HEK293 (cell line): ENCODE results near the gene RGS19.
A peak's percentile ranks its signal among the peaks of the same experiment; 100 is the strongest.

Source experiments
- BCL11B ChIP-seq: fragments of 450-650 bp; formaldehyde crosslinking; IDR thresholded peaks from 2 replicates; pipeline ENCODE4 v1.5.1; 2016; ENCODE audit warnings: low read depth, missing biosample characterization, missing genetic modification characterization
- GLIS2 ChIP-seq: fragments of 450-650 bp; formaldehyde crosslinking; IDR thresholded peaks from 2 replicates; pipeline ENCODE4 v1.5.1; 2016; ENCODE audit warnings: missing biosample characterization, missing genetic modification characterization
- KLF9 ChIP-seq: fragments of 450-650 bp; formaldehyde crosslinking; IDR thresholded peaks from 2 replicates; pipeline ENCODE4 v1.5.1; 2016; ENCODE audit warnings: missing biosample characterization, missing genetic modification characterization, low read depth
- MYNN ChIP-seq: fragments of 450-650 bp; formaldehyde crosslinking; IDR thresholded peaks from 2 replicates; pipeline ENCODE4 v1.5.1; 2016; ENCODE audit warnings: missing biosample characterization, missing genetic modification characterization, borderline replicate concordance
- SCRT2 ChIP-seq: fragments of 450-650 bp; formaldehyde crosslinking; IDR thresholded peaks from 2 replicates; pipeline ENCODE4 v1.5.1; 2016; ENCODE audit warnings: missing biosample characterization, missing genetic modification characterization
- SETDB1 ChIP-seq: IDR thresholded peaks from one replicate; pipeline ENCODE4 v1.6.1; 2017; ENCODE audit warnings: mild to moderate bottlenecking, low read length, moderate library complexity, mixed read lengths; ENCODE audit not compliant: insufficient read length
- SP2 ChIP-seq: fragments of 450-650 bp; formaldehyde crosslinking; IDR thresholded peaks from 2 replicates; pipeline ENCODE4 v1.5.1; 2016; ENCODE audit warnings: missing biosample characterization, missing genetic modification characterization
- WT1 ChIP-seq: fragments of 450-650 bp; formaldehyde crosslinking; IDR thresholded peaks from 2 replicates; pipeline ENCODE4 v1.5.1; 2016; ENCODE audit warnings: missing biosample characterization, missing genetic modification characterization
- ZBTB21 ChIP-seq: fragments of 450-650 bp; formaldehyde crosslinking; IDR thresholded peaks from 2 replicates; pipeline ENCODE4 v1.5.1; 2017; ENCODE audit warnings: missing biosample characterization, missing genetic modification characterization
- ZBTB7A ChIP-seq: fragments of 450-650 bp; formaldehyde crosslinking; IDR thresholded peaks from 2 replicates; pipeline ENCODE4 v1.5.1; 2016; ENCODE audit warnings: low read depth, missing biosample characterization, missing genetic modification characterization
- ZNF114 ChIP-seq: fragments of 450-650 bp; formaldehyde crosslinking; IDR thresholded peaks from 2 replicates; pipeline ENCODE4 v1.5.0; 2017; ENCODE audit warnings: missing biosample characterization, missing genetic modification characterization
- ZNF146 ChIP-seq: fragments of 450-650 bp; formaldehyde crosslinking; IDR thresholded peaks from 2 replicates; pipeline ENCODE4 v1.5.1; 2016; ENCODE audit warnings: missing biosample characterization, missing genetic modification characterization
- ZNF155 ChIP-seq: fragments of 450-650 bp; formaldehyde crosslinking; IDR thresholded peaks from 2 replicates; pipeline ENCODE4 v1.5.1; 2016; ENCODE audit warnings: missing biosample characterization, missing genetic modification characterization
- ZNF202 ChIP-seq: fragments of 450-650 bp; formaldehyde crosslinking; IDR thresholded peaks from 2 replicates; pipeline ENCODE4 v1.5.1; 2016; ENCODE audit warnings: missing biosample characterization, missing genetic modification characterization, borderline replicate concordance
- ZNF248 ChIP-seq: fragments of 450-650 bp; formaldehyde crosslinking; IDR thresholded peaks from 2 replicates; pipeline ENCODE4 v1.5.1; 2017; ENCODE audit warnings: missing biosample characterization, missing genetic modification characterization
- ZNF324 ChIP-seq: fragments of 450-650 bp; formaldehyde crosslinking; IDR thresholded peaks from 2 replicates; pipeline ENCODE4 v1.5.1; 2016; ENCODE audit warnings: missing biosample characterization, missing genetic modification characterization
- ZNF561 ChIP-seq: fragments of 450-650 bp; IDR thresholded peaks from 2 replicates; pipeline ENCODE4 v1.5.1; 2018; ENCODE audit warnings: missing biosample characterization, missing genetic modification characterization, borderline replicate concordance
- ZNF623 ChIP-seq: fragments of 450-650 bp; formaldehyde crosslinking; IDR thresholded peaks from 2 replicates; pipeline ENCODE4 v1.5.1; 2016; ENCODE audit warnings: missing biosample characterization, missing genetic modification characterization
- ZNF658 ChIP-seq: fragments of 450-650 bp; formaldehyde crosslinking; IDR thresholded peaks from 2 replicates; pipeline ENCODE4; 2016; ENCODE audit warnings: missing biosample characterization, missing genetic modification characterization
- ZNF670 ChIP-seq: fragments of 450-650 bp; formaldehyde crosslinking; IDR thresholded peaks from 2 replicates; pipeline ENCODE4 v1.5.1; 2016; ENCODE audit warnings: missing biosample characterization, missing genetic modification characterization, low read depth
- ZNF701 ChIP-seq: fragments of 450-650 bp; formaldehyde crosslinking; IDR thresholded peaks from 2 replicates; pipeline ENCODE4 v1.5.1; 2016; ENCODE audit warnings: missing biosample characterization, missing genetic modification characterization
- ZNF76 ChIP-seq: fragments of 450-650 bp; formaldehyde crosslinking; IDR thresholded peaks from 2 replicates; pipeline ENCODE4; 2016; ENCODE audit warnings: low read depth, missing biosample characterization, missing genetic modification characterization, borderline replicate concordance
- ZNF768 ChIP-seq: fragments of 450-650 bp; formaldehyde crosslinking; IDR thresholded peaks from 2 replicates; pipeline ENCODE4 v1.5.1; 2018; ENCODE audit warnings: missing biosample characterization, mild to moderate bottlenecking, missing genetic modification characterization
- ZNF791 ChIP-seq: fragments of 450-650 bp; formaldehyde crosslinking; IDR thresholded peaks from 2 replicates; pipeline ENCODE4 v1.5.1; 2016; ENCODE audit warnings: missing biosample characterization, missing genetic modification characterization
- ZNF792 ChIP-seq: fragments of 450-650 bp; formaldehyde crosslinking; IDR thresholded peaks from 2 replicates; pipeline ENCODE4 v1.5.1; 2016; ENCODE audit warnings: missing biosample characterization, missing genetic modification characterization
- ZNF843 ChIP-seq: fragments of 450-650 bp; formaldehyde crosslinking; IDR thresholded peaks from 2 replicates; pipeline ENCODE4 v1.5.1; 2016; ENCODE audit warnings: missing biosample characterization, missing genetic modification characterization
- ZXDB ChIP-seq: fragments of 450-650 bp; formaldehyde crosslinking; IDR thresholded peaks from 2 replicates; pipeline ENCODE4 v1.5.1; 2016; ENCODE audit warnings: missing biosample characterization, missing genetic modification characterization
- TF ChIP-seq, protein P1 (sequence below): fragments of 450-650 bp; formaldehyde crosslinking; IDR thresholded peaks from 2 replicates; pipeline ENCODE4; 2016; ENCODE audit warnings: missing biosample characterization, missing genetic modification characterization
- TF ChIP-seq, protein P2 (sequence below): fragments of 450-650 bp; formaldehyde crosslinking; IDR thresholded peaks from 2 replicates; pipeline ENCODE4 v1.5.0; 2017; ENCODE audit warnings: missing biosample characterization, missing genetic modification characterization, borderline replicate concordance
- TF ChIP-seq, protein P3 (sequence below): fragments of 450-650 bp; formaldehyde crosslinking; IDR thresholded peaks from 2 replicates; pipeline ENCODE4 v1.5.1; 2016; ENCODE audit warnings: missing biosample characterization, missing genetic modification characterization
- TF ChIP-seq, protein P4 (sequence below): fragments of 450-650 bp; formaldehyde crosslinking; IDR thresholded peaks from 2 replicates; pipeline ENCODE4 v1.5.1; 2017; ENCODE audit warnings: missing biosample characterization, missing genetic modification characterization
- TF ChIP-seq, protein P5 (sequence below): fragments of 450-650 bp; formaldehyde crosslinking; IDR thresholded peaks from 2 replicates; pipeline ENCODE4 v1.5.1; 2016; ENCODE audit warnings: missing biosample characterization, missing genetic modification characterization
- TF ChIP-seq, protein P6 (sequence below): IDR thresholded peaks from 2 replicates; pipeline ENCODE4 v1.6.1; 2011; ENCODE audit warnings: mild to moderate bottlenecking, low read depth, low read length, borderline replicate concordance

RGS19 gene

DNA sequence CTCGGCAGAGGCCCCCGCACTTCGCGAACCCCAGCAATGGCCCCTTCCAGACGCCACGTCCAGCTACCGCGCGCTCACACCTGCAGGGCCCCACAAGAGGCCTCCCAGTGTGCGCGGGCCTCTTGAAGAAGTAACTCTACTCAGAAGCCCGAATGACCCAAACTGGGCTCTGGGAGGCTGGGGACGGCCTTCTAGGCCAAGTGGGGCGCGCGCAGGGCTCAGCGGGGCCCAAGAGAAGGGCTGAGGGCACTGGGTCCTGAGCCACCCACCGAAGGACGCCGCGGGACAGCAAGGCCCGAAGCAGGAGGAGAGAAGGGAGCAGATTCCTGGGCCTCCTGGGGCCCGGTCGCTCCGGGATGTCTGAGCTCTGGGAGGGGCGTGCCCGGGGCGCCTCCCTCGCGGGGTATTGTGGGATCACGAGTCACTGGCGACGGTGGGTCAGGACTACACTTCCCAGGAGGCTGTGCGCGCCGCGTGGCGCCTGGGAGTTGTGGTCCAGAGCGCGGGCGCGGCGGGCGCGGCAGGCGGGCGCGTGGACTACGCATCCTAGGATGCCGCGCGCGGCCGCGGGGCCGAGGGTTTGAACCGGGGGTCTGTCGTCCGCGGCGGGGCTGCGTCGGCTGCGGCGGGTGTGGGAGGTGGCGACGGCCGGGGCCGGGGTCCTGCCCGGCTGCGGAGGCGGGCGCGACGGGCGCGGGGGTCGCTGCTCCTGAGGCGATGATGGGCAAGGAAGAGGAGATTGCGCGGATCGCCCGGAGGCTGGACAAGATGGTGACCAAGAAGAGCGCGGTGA lies 16.5 kb downstream of the RGS19 start, which contains the start of gene TCEA2 (continued):
- TF ChIP-seq ZNF114 (tag by site-specific recombination) (no peak), WT1 (tag by site-specific recombination) (peak; percentile 30; the same call in 1 of the 2 replicates), ZNF202 (tag by site-specific recombination) (no peak), ZXDB (peak; percentile 81), ZNF155 (tag by site-specific recombination) (no peak), ZNF843 (tag by site-specific recombination) (0 out of 2 replicates have a peak, but pooled peaks have one; percentile 10), KLF9 (tag by site-specific recombination) (peak; percentile 97), SCRT2 (tag by site-specific recombination) (no peak), ZNF768 (tag by site-specific recombination) (no peak), BCL11B (tag by site-specific recombination) (no peak), ZNF623 (tag by site-specific recombination) (no peak), ZNF76 (tag by site-specific recombination) (peak; percentile 99), ZNF146 (tag by site-specific recombination) (no peak), ZNF561 (tag by site-specific recombination) (no peak; the same call in none of the 2 replicates), SP2 (tag by site-specific recombination) (peak; percentile 26; the same call in 1 of the 2 replicates), ZNF324 (peak; percentile 61), ZNF658 (no peak), MYNN (tag by site-specific recombination) (no peak), GLIS2 (tag by site-specific recombination) (peak; percentile 77), ZNF670 (tag by site-specific recombination) (no peak), ZNF791 (tag by site-specific recombination) (no peak), ZNF701 (tag by site-specific recombination) (no peak), ZNF248 (tag by site-specific recombination) (no peak), ZBTB21 (tag by site-specific recombination) (no peak), SETDB1 (no peak), ZNF792 (tag by site-specific recombination) (no peak), ZBTB7A (tag by site-specific recombination) (peak; percentile 69; the same call in 1 of the 2 replicates)
- TF ChIP-seq, protein P1, sequence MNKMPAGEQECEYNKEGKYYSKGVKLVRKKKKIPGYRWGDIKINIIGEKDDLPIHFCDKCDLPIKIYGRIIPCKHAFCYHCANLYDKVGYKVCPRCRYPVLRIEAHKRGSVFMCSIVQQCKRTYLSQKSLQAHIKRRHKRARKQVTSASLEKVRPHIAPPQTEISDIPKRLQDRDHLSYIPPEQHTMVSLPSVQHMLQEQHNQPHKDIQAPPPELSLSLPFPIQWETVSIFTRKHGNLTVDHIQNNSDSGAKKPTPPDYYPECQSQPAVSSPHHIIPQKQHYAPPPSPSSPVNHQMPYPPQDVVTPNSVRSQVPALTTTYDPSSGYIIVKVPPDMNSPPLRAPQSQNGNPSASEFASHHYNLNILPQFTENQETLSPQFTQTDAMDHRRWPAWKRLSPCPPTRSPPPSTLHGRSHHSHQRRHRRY (tag by site-specific recombination) = no peak
- TF ChIP-seq, protein P2, sequence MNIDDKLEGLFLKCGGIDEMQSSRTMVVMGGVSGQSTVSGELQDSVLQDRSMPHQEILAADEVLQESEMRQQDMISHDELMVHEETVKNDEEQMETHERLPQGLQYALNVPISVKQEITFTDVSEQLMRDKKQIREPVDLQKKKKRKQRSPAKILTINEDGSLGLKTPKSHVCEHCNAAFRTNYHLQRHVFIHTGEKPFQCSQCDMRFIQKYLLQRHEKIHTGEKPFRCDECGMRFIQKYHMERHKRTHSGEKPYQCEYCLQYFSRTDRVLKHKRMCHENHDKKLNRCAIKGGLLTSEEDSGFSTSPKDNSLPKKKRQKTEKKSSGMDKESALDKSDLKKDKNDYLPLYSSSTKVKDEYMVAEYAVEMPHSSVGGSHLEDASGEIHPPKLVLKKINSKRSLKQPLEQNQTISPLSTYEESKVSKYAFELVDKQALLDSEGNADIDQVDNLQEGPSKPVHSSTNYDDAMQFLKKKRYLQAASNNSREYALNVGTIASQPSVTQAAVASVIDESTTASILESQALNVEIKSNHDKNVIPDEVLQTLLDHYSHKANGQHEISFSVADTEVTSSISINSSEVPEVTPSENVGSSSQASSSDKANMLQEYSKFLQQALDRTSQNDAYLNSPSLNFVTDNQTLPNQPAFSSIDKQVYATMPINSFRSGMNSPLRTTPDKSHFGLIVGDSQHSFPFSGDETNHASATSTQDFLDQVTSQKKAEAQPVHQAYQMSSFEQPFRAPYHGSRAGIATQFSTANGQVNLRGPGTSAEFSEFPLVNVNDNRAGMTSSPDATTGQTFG (tag by site-specific recombination) = no peak
- TF ChIP-seq, protein P3, sequence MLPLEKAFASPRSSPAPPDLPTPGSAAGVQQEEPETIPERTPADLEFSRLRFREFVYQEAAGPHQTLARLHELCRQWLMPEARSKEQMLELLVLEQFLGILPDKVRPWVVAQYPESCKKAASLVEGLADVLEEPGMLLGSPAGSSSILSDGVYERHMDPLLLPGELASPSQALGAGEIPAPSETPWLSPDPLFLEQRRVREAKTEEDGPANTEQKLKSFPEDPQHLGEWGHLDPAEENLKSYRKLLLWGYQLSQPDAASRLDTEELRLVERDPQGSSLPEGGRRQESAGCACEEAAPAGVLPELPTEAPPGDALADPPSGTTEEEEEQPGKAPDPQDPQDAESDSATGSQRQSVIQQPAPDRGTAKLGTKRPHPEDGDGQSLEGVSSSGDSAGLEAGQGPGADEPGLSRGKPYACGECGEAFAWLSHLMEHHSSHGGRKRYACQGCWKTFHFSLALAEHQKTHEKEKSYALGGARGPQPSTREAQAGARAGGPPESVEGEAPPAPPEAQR (tag by site-specific recombination) = 0 out of 2 replicates have a peak, but pooled peaks have one; percentile 56
- TF ChIP-seq, protein P4, sequence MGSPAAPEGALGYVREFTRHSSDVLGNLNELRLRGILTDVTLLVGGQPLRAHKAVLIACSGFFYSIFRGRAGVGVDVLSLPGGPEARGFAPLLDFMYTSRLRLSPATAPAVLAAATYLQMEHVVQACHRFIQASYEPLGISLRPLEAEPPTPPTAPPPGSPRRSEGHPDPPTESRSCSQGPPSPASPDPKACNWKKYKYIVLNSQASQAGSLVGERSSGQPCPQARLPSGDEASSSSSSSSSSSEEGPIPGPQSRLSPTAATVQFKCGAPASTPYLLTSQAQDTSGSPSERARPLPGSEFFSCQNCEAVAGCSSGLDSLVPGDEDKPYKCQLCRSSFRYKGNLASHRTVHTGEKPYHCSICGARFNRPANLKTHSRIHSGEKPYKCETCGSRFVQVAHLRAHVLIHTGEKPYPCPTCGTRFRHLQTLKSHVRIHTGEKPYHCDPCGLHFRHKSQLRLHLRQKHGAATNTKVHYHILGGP (tag by site-specific recombination) = no peak
- TF ChIP-seq, protein P5, sequence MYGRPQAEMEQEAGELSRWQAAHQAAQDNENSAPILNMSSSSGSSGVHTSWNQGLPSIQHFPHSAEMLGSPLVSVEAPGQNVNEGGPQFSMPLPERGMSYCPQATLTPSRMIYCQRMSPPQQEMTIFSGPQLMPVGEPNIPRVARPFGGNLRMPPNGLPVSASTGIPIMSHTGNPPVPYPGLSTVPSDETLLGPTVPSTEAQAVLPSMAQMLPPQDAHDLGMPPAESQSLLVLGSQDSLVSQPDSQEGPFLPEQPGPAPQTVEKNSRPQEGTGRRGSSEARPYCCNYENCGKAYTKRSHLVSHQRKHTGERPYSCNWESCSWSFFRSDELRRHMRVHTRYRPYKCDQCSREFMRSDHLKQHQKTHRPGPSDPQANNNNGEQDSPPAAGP (tag by site-specific recombination) = peak; percentile 50; the same call in 1 of the 2 replicates
- TF ChIP-seq, protein P6, sequence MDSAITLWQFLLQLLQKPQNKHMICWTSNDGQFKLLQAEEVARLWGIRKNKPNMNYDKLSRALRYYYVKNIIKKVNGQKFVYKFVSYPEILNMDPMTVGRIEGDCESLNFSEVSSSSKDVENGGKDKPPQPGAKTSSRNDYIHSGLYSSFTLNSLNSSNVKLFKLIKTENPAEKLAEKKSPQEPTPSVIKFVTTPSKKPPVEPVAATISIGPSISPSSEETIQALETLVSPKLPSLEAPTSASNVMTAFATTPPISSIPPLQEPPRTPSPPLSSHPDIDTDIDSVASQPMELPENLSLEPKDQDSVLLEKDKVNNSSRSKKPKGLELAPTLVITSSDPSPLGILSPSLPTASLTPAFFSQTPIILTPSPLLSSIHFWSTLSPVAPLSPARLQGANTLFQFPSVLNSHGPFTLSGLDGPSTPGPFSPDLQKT = no peak
